GM12864 (cell line): ENCODE results near the gene HSPB6.

ENCODE experiments used
- DNase-seq: peaks from one replicate; pipeline ENCODE4 v3.0.0-alpha.2; 2011; ENCODE audit warnings: low read depth
- H3K4me3 ChIP-seq: 2 replicates; pipeline ENCODE4 v1.5.1; 2011; ENCODE audit warnings: mild to moderate bottlenecking, low read depth, low read length, control low read depth
- TF ChIP-seq, protein P1 (sequence below): IDR thresholded peaks from 2 replicates; pipeline ENCODE4 v1.5.1; 2011; ENCODE audit warnings: low read depth, mild to moderate bottlenecking, moderate library complexity, low read length, control low read depth, inconsistent platforms; ENCODE audit errors: missing control alignments

The HSPB6 gene

DNA sequence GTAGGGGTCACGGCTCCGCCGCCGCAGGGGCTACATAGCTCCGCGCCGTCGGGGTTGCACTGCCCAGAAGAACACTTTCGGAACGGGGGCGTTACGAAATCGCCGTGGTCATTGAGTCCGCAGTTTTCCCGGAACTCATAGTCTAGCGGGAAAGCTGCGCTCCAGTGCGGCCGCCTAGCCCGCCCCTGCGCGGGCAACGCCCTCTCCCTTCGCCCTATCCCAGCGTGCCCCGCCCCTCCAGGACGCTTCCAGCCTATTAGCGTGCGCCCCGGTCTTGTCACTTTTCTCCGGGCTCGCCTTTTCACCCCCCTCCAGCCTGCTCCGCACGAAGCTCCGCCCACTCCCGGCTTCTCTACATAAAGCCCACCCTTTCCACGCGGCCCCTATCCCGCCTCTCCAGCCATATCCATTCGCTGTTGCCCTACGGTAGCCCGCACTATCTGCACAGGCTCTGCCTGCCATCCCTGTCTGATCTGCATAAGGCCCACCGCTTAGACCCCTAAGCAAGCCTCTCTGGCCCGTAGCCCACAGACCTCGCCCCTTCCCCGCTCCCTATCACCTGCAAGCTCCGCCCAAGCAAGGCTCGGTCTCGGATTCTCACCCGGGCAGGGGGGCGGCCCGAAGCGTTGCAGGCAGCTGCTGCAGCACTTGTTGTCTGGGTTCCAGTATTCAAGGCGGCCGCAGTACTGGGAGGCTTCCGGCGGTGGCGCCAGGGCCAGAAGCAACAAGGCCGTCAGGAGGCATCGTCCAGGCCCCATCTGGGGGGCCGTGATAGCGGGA lies 16.2 kb downstream of the HSPB6 start:
- TF ChIP-seq, protein P1, sequence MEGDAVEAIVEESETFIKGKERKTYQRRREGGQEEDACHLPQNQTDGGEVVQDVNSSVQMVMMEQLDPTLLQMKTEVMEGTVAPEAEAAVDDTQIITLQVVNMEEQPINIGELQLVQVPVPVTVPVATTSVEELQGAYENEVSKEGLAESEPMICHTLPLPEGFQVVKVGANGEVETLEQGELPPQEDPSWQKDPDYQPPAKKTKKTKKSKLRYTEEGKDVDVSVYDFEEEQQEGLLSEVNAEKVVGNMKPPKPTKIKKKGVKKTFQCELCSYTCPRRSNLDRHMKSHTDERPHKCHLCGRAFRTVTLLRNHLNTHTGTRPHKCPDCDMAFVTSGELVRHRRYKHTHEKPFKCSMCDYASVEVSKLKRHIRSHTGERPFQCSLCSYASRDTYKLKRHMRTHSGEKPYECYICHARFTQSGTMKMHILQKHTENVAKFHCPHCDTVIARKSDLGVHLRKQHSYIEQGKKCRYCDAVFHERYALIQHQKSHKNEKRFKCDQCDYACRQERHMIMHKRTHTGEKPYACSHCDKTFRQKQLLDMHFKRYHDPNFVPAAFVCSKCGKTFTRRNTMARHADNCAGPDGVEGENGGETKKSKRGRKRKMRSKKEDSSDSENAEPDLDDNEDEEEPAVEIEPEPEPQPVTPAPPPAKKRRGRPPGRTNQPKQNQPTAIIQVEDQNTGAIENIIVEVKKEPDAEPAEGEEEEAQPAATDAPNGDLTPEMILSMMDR: no peak
- peak; percentile 86 for DNase-seq
- peak overlapping the region; percentile 65 for H3K4me3 ChIP-seq

DNA sequence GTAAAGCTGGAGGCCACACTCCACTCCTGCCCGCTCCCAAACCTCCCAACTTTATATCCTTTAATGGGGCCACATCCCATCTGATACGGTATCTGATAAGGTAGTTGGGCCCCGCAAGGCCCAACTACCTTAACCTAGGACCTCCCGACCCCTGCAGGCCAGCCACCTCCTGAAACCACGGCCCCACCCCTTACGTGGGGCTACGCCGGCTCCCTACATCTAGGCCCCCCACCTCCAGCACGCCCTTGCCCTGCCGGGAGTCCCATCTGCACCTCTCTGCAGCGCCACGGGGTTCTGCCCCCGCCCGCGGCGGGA lies 16.8 kb downstream of the HSPB6 start:
- no peak for DNase-seq
- TF ChIP-seq, protein P1: no peak
- peak overlapping the region; percentile 65 for H3K4me3 ChIP-seq

DNA sequence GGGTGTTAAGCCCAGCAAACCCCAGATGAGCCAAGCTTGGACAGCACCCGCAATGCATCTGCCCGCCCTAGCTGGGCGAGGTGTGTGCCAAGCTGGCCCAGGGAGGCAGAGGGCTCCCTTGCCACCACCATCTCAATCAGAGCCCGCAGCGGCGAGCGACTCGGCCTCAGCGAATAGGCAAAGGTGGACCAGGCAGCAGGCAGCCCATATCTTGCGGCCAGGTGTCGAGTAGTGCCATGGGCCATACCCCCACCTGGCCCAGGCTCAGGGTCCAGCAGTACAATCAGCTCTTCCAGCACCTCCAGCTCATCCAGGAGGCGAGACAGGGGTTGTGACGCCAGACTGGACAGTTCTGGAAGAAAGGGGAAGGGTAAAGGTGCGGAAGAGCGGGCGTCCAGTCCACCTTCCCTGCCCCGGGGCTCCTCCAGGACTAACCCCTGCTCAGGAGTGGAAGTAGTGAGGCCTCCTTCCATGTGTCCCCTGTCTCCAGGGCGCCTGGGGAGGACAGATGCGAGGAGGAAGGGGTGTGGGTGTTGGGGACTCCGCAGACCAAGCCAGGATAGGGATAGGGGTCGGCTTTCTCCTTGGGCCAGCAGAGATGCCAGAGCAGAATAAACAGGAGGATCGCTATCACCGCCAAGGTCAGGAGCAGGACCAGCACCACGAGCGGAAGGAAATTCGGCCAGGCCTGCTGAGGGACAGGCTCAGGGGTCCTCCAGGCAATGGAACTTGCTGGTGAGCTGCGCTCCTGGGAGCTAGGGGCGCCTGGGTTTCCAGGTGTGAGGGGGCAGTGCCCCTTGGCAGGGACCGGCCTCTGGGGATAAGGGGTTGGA lies 17.3 kb downstream of the HSPB6 start:
- H3K4me3 ChIP-seq: peak overlapping the region; percentile 65
- TF ChIP-seq, protein P1: no peak
- DNase-seq: no peak

DNA sequence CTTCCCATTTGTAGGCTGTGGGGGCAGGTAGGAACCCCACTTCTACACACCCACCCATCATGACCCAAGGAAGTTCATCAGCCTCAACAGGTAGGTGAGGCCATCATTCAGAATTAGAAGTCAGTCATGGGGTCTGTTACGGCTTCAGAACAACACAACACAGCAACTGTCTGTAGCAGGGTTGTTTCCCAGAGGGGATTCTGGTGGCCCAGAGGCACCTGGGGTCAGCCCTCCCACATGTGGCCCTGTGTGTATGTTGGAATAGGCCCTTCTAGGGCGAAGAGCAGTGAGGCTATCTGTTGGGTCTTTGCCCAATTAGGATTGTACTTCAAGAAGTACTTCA lies 18.0 kb downstream of the HSPB6 start:
- H3K4me3 ChIP-seq: no peak overlapping the region
- TF ChIP-seq, protein P1: no peak
- no peak for DNase-seq

DNA sequence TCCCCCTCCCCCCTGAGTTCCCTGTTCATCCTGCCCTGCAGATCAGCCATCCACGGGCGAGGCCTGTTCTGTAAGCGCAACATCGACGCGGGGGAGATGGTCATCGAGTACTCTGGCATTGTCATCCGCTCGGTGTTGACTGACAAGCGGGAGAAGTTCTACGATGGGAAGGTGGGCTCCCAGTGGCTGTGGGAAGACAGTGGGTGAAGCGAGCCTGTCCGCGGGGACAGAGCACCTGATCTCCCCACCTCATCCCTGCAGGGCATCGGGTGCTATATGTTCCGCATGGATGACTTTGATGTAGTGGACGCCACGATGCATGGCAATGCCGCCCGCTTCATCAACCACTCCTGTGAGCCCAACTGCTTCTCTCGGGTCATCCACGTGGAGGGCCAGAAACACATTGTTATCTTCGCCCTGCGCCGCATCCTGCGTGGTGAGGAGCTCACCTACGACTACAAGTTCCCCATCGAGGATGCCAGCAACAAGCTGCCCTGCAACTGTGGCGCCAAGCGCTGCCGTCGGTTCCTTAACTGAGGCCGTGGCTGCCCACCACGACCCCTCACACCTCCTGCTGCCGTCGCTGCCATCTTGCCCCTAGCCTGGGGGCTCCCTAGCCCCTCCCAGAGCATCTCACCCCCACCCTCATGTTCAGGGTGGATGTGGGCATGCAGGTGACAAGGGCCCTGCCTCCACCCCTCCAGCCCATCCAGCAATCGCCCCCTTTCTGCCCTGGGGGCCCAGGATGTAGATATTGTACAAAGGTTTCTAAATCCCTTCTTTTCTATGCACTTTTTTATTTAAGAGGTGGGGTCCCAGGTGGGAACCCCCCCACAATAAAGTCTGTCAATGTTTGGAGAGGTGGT lies 18.6 kb downstream of the HSPB6 start:
- no peak for DNase-seq

DNA sequence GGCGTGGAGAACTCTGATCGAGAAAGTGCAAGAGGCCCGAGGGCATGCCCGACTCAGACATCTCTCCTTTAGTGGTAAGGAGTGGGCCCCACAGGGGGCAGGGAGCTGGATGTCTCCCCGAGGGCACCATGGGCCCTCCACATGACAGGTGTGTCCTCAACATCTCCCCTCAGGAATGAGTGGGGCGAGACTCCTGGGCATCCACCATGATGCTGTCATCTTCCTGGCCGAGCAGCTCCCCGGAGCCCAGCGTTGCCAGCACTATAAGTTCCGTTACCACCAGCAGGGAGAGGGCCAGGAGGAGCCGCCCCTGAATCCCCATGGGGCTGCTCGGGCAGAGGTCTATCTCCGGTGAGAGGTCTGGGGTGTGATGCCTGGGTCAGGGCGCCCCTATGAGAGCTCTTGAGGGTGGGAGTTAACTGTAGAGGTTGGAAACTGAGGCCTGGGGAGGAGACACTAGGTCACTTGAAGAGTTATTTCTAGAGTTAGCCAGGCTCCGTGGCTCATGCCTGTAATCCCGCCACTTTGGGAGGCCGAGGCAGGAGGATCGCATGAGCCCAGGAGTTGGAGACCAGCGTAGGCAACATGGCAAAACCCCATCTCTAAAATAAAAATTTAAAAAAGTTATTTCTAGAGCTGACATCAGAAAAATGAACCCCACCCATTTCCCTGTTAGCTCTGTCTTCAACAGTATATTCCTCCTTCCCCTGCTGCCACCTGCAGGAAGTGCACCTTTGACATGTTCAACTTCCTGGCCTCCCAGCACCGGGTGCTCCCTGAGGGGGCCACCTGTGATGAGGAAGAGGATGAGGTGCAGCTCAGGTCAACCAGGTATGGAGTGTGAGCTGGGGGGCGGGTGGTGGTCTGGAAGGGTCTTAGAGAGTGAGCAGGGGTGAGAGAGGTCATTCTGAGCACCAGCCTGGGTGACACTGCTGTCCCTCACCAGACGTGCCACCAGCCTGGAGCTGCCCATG lies 19.6 kb downstream of the HSPB6 start:
- TF ChIP-seq, protein P1: peak; percentile 37
- DNase-seq: no peak
- H3K4me3 ChIP-seq: no peak overlapping the region

More for the DNA sequence above, 18.6 kb downstream of the HSPB6 start:
- H3K4me3 ChIP-seq: no peak overlapping the region
- TF ChIP-seq, protein P1: no peak
